LNCaP clone FGC (cell line): ENCODE data around the gene MED1.

Experiments used
- DNase-seq: peaks from one replicate; pipeline ENCODE4 v3.0.0-alpha.2; 2011; ENCODE audit warnings: low read depth
- H3K4me3 ChIP-seq: 2 replicates; pipeline ENCODE4 v1.5.1; 2011; ENCODE audit warnings: mild to moderate bottlenecking, low read depth, low read length, control low read depth
- CTCF ChIP-seq: IDR thresholded peaks from 2 replicates; pipeline ENCODE4 v1.5.1; 2012; ENCODE audit warnings: mild to moderate bottlenecking; ENCODE audit not compliant: control insufficient read depth, insufficient read depth; ENCODE audit errors: extremely low read depth

Gene MED1

GRCh38 chr17:39401412-39402243 lies 49.4 kb downstream of the MED1 start, which contains the start of gene FBXL20:
Gene FBXL20, minus strand, starts transcription at chr17:39401626. Its CDS starts 224 bp downstream, at chr17:39401402.
- no peak for TF ChIP-seq CTCF
- peak; percentile 50 for DNase-seq
- peak within 1 kb of the TSS; percentile 92 for H3K4me3 ChIP-seq

- DNase-seq = no peak
- no peak for TF ChIP-seq CTCF
- H3K4me3 ChIP-seq = peak overlapping the region; percentile 92
Observed at GRCh38 chr17:39400547-39401411, 50.3 kb downstream of the MED1 start.

- H3K4me3 ChIP-seq = no peak overlapping the region; the same call in 1 of the 2 replicates
- no peak for DNase-seq
- no peak for TF ChIP-seq CTCF
Observed at GRCh38 chr17:39399791-39400190, 51.3 kb downstream of the MED1 start.

GRCh38 chr17:39393736-39394135 lies 57.3 kb downstream of the MED1 start:
- no peak for DNase-seq
- no peak overlapping the region for H3K4me3 ChIP-seq
- peak; percentile 51 for TF ChIP-seq CTCF

GRCh38 chr17:39391448-39391847 lies 59.6 kb downstream of the MED1 start:
- no peak for TF ChIP-seq CTCF
- no peak for DNase-seq
- no peak overlapping the region for H3K4me3 ChIP-seq

GRCh38 chr17:39385040-39385439 lies 66.0 kb downstream of the MED1 start:
- no peak for DNase-seq
- no peak overlapping the region for H3K4me3 ChIP-seq

More at GRCh38 chr17:39385040-39385439, 66.0 kb downstream of the MED1 start:
- no peak for TF ChIP-seq CTCF
